MCF 10A (cell line): ENCODE data around the gene TNPO3. TPM values are rescaled to one million over a fixed set of nuclear protein-coding genes. Genes with fewer than 3 reads are reported as not detected.

ENCODE experiments used
- BruUV-seq: library from RNA; stranded (reverse); fragments of 400-500 nt; replicated peaks from 2 replicates; lab custom pipeline; 2021; lab: Mats Ljungman, UMichigan
- CTCF ChIA-PET: fragments of 300-600 bp; sonication (Branson Sonifier 250); formaldehyde crosslinking; extraction: SDS; loops from one replicate; lab custom pipeline; 2021; ENCODE audit warnings: antibody characterized with exemption, inconsistent platforms; lab: Yijun Ruan, JAX
- POLR2A ChIA-PET: fragments of 300-600, 350-650 bp; sonication (Branson Sonifier 250); formaldehyde crosslinking; extraction: SDS; loops from one replicate; lab custom pipeline; 2020; ENCODE audit warnings: antibody characterized with exemption, inconsistent platforms; lab: Yijun Ruan, JAX
- DNase-seq: peaks from one replicate; pipeline ENCODE4 v3.0.0-alpha.2; 2018; ENCODE audit not compliant: unreplicated experiment
- H3K27ac Mint-ChIP-seq: one replicate; pipeline ENCODE4 v1.8.0; 2022; ENCODE audit warnings: mild to moderate bottlenecking, low read depth, mixed read lengths; ENCODE audit not compliant: unreplicated experiment
- H3K27me3 Mint-ChIP-seq: one replicate; pipeline ENCODE4 v1.8.0; 2022; ENCODE audit warnings: mixed read lengths; ENCODE audit not compliant: insufficient read depth, unreplicated experiment
- H3K36me3 Mint-ChIP-seq: one replicate; pipeline ENCODE4 v1.8.0; 2022; ENCODE audit warnings: mild to moderate bottlenecking, moderate library complexity, mixed read lengths; ENCODE audit not compliant: insufficient read depth, unreplicated experiment
- H3K4me1 Mint-ChIP-seq: one replicate; pipeline ENCODE4 v1.8.0; 2022; ENCODE audit warnings: mixed read lengths; ENCODE audit not compliant: insufficient read depth, unreplicated experiment
- H3K4me3 Mint-ChIP-seq: one replicate; pipeline ENCODE4 v1.8.0; 2022; ENCODE audit warnings: mild to moderate bottlenecking, moderate library complexity, mixed read lengths; ENCODE audit not compliant: unreplicated experiment
- H3K9me3 Mint-ChIP-seq: one replicate; pipeline ENCODE4 v1.8.0; 2022; ENCODE audit warnings: mixed read lengths; ENCODE audit not compliant: unreplicated experiment
- CTCF ChIP-seq: fragments of 200-600 bp; IDR thresholded peaks from one replicate; pipeline ENCODE4 v1.8.0; 2022; ENCODE audit warnings: antibody characterized with exemption, mild to moderate bottlenecking; ENCODE audit not compliant: unreplicated experiment
- intact Hi-C: fragments of 100-400 bp; cut with micrococcal nuclease; formaldehyde crosslinking; loops from 2 replicates; pipeline ENCODE4 v1.14.1; 2022
- total RNA-seq: library from RNA; stranded (reverse); gene quantifications from 2 replicates; pipeline ENCODE4 v1.2.3, GENCODE V29; 2022

The TNPO3 gene
- total RNA-seq, 1 experiment from 2014 or later, result 42.3 TPM

- H3K4me1 Mint-ChIP-seq, result peaks cover 13% of the 10 kb centered on the region
- ChIA-PET POLR2A (no interaction called here), CTCF (no interaction called here)
- DNase-seq, result no peak
- TF ChIP-seq CTCF, result no peak
- no peaks in the 10 kb centered on the region for H3K27me3 Mint-ChIP-seq
- no peak overlapping the region for H3K4me3 Mint-ChIP-seq
- no peak overlapping the region for H3K27ac Mint-ChIP-seq
- no peaks in the 10 kb centered on the region for H3K9me3 Mint-ChIP-seq
- BruUV-seq, result no TSS peak
- intact Hi-C loops, result no loop called here
- H3K36me3 Mint-ChIP-seq, result no peaks in the 10 kb centered on the region
Observed at GRCh38 chr7:128934361-128935341, 120.3 kb downstream of the TNPO3 start.

GRCh38 chr7:128933180-128933891 lies 121.6 kb downstream of the TNPO3 start:
- TF ChIP-seq CTCF, result no peak
- ChIA-PET CTCF (interaction anchor here (0.6 to 1.0 kb wide), 3 partner anchors 29 to 251 kb away, joined by 3 to 4 read pairs (median 3); no protein-coding TSS in a partner anchor), POLR2A (no interaction called here)
- no peaks in the 10 kb centered on the region for H3K9me3 Mint-ChIP-seq
- peaks cover 8% of the 10 kb centered on the region for H3K4me1 Mint-ChIP-seq
- H3K27me3 Mint-ChIP-seq, result no peaks in the 10 kb centered on the region
- no peak overlapping the region for H3K27ac Mint-ChIP-seq
- no TSS peak for BruUV-seq
- H3K36me3 Mint-ChIP-seq, result no peaks in the 10 kb centered on the region
- DNase-seq, result no peak
- H3K4me3 Mint-ChIP-seq, result no peak overlapping the region
- intact Hi-C loops, result no loop called here

GRCh38 chr7:128932862-128933179 lies 122.1 kb downstream of the TNPO3 start:
- Mint-ChIP-seq H3K27ac (no peak overlapping the region), H3K36me3 (no peaks in the 10 kb centered on the region), H3K4me1 (peaks cover 7% of the 10 kb centered on the region), H3K27me3 (no peaks in the 10 kb centered on the region), H3K4me3 (no peak overlapping the region), H3K9me3 (no peaks in the 10 kb centered on the region)
- TF ChIP-seq CTCF, result no peak
- no TSS peak for BruUV-seq
- intact Hi-C loops, result no loop called here
- ChIA-PET POLR2A (no interaction called here), CTCF (interaction anchor here (0.6 to 1.0 kb wide), 4 partner anchors 12 to 252 kb away, joined by 3 to 4 read pairs (median 3); no protein-coding TSS in a partner anchor)
- DNase-seq, result no peak
